SK-N-SH treated with all-trans-retinoic acid at 6 μM for 48 hours (cell line): ENCODE results near the gene CDK10.

ENCODE experiments used
- ATAC-seq: fragments of 200-7000 bp; cut with Tn5 transposase; 3 replicates; pipeline ENCODE4 v1.9.1; 2020; ENCODE audit warnings: mild to moderate bottlenecking, moderate library complexity
- ARNTL ChIP-seq: fragments of 450-650 bp; formaldehyde crosslinking; IDR thresholded peaks from 2 replicates; pipeline ENCODE4 v1.5.0; 2020; ENCODE audit warnings: low read depth, mild to moderate bottlenecking, moderate library complexity, borderline replicate concordance
- CSDC2 ChIP-seq: fragments of 250-450 bp; sonication (Bioruptor Pico); IDR thresholded peaks from 2 replicates; pipeline ENCODE4 v1.5.0; 2020; ENCODE audit warnings: mild to moderate bottlenecking, moderate library complexity
- CSRNP3 ChIP-seq: fragments of 250-450 bp; sonication (Bioruptor Pico); IDR thresholded peaks from 2 replicates; pipeline ENCODE4 v1.5.1; 2021; ENCODE audit warnings: mild to moderate bottlenecking, moderate library complexity
- ESRRG ChIP-seq: fragments of 250-450 bp; sonication (Bioruptor Pico); IDR thresholded peaks from 2 replicates; pipeline ENCODE4 v1.6.1; 2021; ENCODE audit warnings: mild to moderate bottlenecking
- GLIS3 ChIP-seq: fragments of 250-450 bp; sonication (Bioruptor Pico); IDR thresholded peaks from 2 replicates; pipeline ENCODE4 v1.5.0; 2020; ENCODE audit warnings: mild to moderate bottlenecking, moderate library complexity
- OSR1 ChIP-seq: fragments of 250-450 bp; sonication (Bioruptor Pico); IDR thresholded peaks from 2 replicates; pipeline ENCODE4 v1.8.0; 2022; ENCODE audit warnings: moderate library complexity, mild to moderate bottlenecking, inconsistent platforms
- PATZ1 ChIP-seq: fragments of 250-450 bp; sonication (Bioruptor Pico); IDR thresholded peaks from 2 replicates; pipeline ENCODE4 v1.8.0; 2020; ENCODE audit warnings: mild to moderate bottlenecking, moderate library complexity, borderline replicate concordance
- POU6F1 ChIP-seq: fragments of 250-450 bp; sonication (Bioruptor Pico); IDR thresholded peaks from 2 replicates; pipeline ENCODE4 v1.8.0; 2021; ENCODE audit warnings: low read depth, mild to moderate bottlenecking, moderate library complexity, borderline replicate concordance
- PPARA ChIP-seq: fragments of 250-450 bp; sonication (Bioruptor Pico); IDR thresholded peaks from 2 replicates; pipeline ENCODE4 v1.5.0; 2020; ENCODE audit warnings: mild to moderate bottlenecking, borderline replicate concordance
- RARB ChIP-seq: fragments of 250-450 bp; sonication (Bioruptor Pico); IDR thresholded peaks from 2 replicates; pipeline ENCODE4 v1.8.0; 2021; ENCODE audit warnings: mild to moderate bottlenecking, moderate library complexity
- SNAI2 ChIP-seq: fragments of 250-450 bp; sonication (Bioruptor Pico); IDR thresholded peaks from 2 replicates; pipeline ENCODE4 v1.5.0; 2020; ENCODE audit warnings: mild to moderate bottlenecking, moderate library complexity
- TCF4 ChIP-seq: fragments of 250-450 bp; sonication (Bioruptor Pico); IDR thresholded peaks from 2 replicates; pipeline ENCODE4 v1.8.0; 2021; ENCODE audit warnings: mild to moderate bottlenecking, moderate library complexity, borderline replicate concordance
- TOX ChIP-seq: fragments of 250-450 bp; sonication (Bioruptor Pico); IDR thresholded peaks from 2 replicates; pipeline ENCODE4 v1.8.0; 2021; ENCODE audit warnings: mild to moderate bottlenecking, moderate library complexity, borderline replicate concordance
- TSHZ2 ChIP-seq: fragments of 250-450 bp; sonication (Bioruptor Pico); IDR thresholded peaks from 2 replicates; pipeline ENCODE4 v1.5.0; 2020; ENCODE audit warnings: mild to moderate bottlenecking, moderate library complexity
- ZC3H10 ChIP-seq: fragments of 250-450 bp; sonication (Bioruptor Pico); IDR thresholded peaks from 2 replicates; pipeline ENCODE4 v1.5.1; 2021; ENCODE audit warnings: mild to moderate bottlenecking, moderate library complexity
- ZFP3 ChIP-seq: fragments of 250-450 bp; sonication (Bioruptor Pico); IDR thresholded peaks from 2 replicates; pipeline ENCODE4 v1.5.0; 2020; ENCODE audit warnings: mild to moderate bottlenecking, moderate library complexity
- ZFP30 ChIP-seq: fragments of 450-650 bp; formaldehyde crosslinking; IDR thresholded peaks from 2 replicates; pipeline ENCODE4 v1.5.0; 2022; ENCODE audit warnings: mild to moderate bottlenecking, moderate library complexity
- ZNF70 ChIP-seq: fragments of 450-650 bp; formaldehyde crosslinking; IDR thresholded peaks from 2 replicates; pipeline ENCODE4 v1.5.0; 2020; ENCODE audit warnings: mild to moderate bottlenecking, moderate library complexity
- ZNF8 ChIP-seq: fragments of 450-650 bp; formaldehyde crosslinking; IDR thresholded peaks from 2 replicates; pipeline ENCODE4 v1.5.0; 2020; ENCODE audit warnings: mild to moderate bottlenecking, moderate library complexity

CDK10 gene

GRCh38 chr16:89706518-89707260, 20.2 kb downstream of the CDK10 start:
- TF ChIP-seq ARNTL (CRISPR knock-in tag) (no peak), CSRNP3 (CRISPR knock-in tag) (no peak), CSDC2 (CRISPR knock-in tag) (no peak), PATZ1 (CRISPR knock-in tag) (no peak), POU6F1 (CRISPR knock-in tag) (no peak), ZNF70 (CRISPR knock-in tag) (no peak), GLIS3 (CRISPR knock-in tag) (no peak), RARB (no peak), OSR1 (CRISPR knock-in tag) (no peak), TSHZ2 (CRISPR knock-in tag) (no peak)
- TF ChIP-seq, all 23 proteins: peak for 0
- no peak for ATAC-seq

- TF ChIP-seq PATZ1 (CRISPR knock-in tag): no peak
- no peak for TF ChIP-seq CSDC2 (CRISPR knock-in tag)
- TF ChIP-seq PPARA (CRISPR knock-in tag): no peak
- TF ChIP-seq POU6F1 (CRISPR knock-in tag): no peak
- TF ChIP-seq ZNF70 (CRISPR knock-in tag): no peak
- no peak for ATAC-seq
Measured at GRCh38 chr16:89707695-89708094, 21.2 kb downstream of the CDK10 start.

- TF ChIP-seq ZNF70 (CRISPR knock-in tag): no peak
- no peak for TF ChIP-seq GLIS3 (CRISPR knock-in tag)
- no peak for TF ChIP-seq ZNF8
- no peak for TF ChIP-seq ZFP3
- no peak for ATAC-seq
Measured at GRCh38 chr16:89708481-89708931, 22.0 kb downstream of the CDK10 start.

- no peak for ATAC-seq
- TF ChIP-seq ZFP30 (CRISPR knock-in tag) (no peak), ZC3H10 (CRISPR knock-in tag) (no peak), GLIS3 (CRISPR knock-in tag) (no peak), ESRRG (CRISPR knock-in tag) (no peak), POU6F1 (CRISPR knock-in tag) (no peak), PATZ1 (CRISPR knock-in tag) (no peak), ZNF8 (no peak), TOX (CRISPR knock-in tag) (no peak), RARB (no peak), ZNF70 (CRISPR knock-in tag) (no peak), TCF4 (CRISPR knock-in tag) (no peak), SNAI2 (no peak), CSDC2 (CRISPR knock-in tag) (no peak)
Measured at GRCh38 chr16:89709166-89709565, 22.7 kb downstream of the CDK10 start.
